H1 (cell line): Measurements from ENCODE around the gene RAPGEF1. TPM values are rescaled to one million over a fixed set of nuclear protein-coding genes. Genes with fewer than 3 reads are reported as not detected.

Experiments
- GABPA ChIP-seq: IDR thresholded peaks from 2 replicates; pipeline ENCODE4 v1.6.1; 2011; ENCODE audit warnings: mild to moderate bottlenecking, low read length, moderate library complexity, borderline replicate concordance; ENCODE audit not compliant: insufficient read depth
- MAFK ChIP-seq: IDR thresholded peaks from 2 replicates; pipeline ENCODE4 v1.6.1; 2012; ENCODE audit warnings: low read depth, mild to moderate bottlenecking, improper control_type of control experiment, low read length
- SIN3A ChIP-seq, 2 experiments: IDR thresholded peaks in 1 of 2; conservative IDR thresholded peaks in 1 of 2; 2 replicates each; pipeline ENCODE4 v1.6.1; 2011 to 2012; ENCODE audit warnings: low read length in 2 of 2, improper control_type of control experiment in 1 of 2, low read depth in 1 of 2, mild to moderate bottlenecking in 1 of 2
- TAF7 ChIP-seq: optimal IDR thresholded peaks from 2 replicates; pipeline ENCODE3; 2011; ENCODE audit warnings: low read depth, mild to moderate bottlenecking, inconsistent platforms, low read length, moderate library complexity, borderline replicate concordance
- polyA plus RNA-seq, 7 experiments: library from polyadenylated mRNA; depleted of rRNA in 3 of 7; stranded (reverse) in 5 of 7; unstranded in 2 of 7; fragments of >200 nt in 5 of 7; fragments of 200-250 nt in 2 of 7; gene quantifications; 1 replicate in 5 of 7; 2 replicates in 1 of 7; 4 replicates in 1 of 7; pipeline versions ENCODE4 v1.2.1 to v1.2.3, GENCODE V29; 2011 to 2013; ENCODE audit warnings: missing spikeins in 2 of 7, mixed read lengths in 2 of 7
- total RNA-seq: library from RNA; stranded (reverse); fragmentation: NEBNext Ultra II Directional; extraction: Animal tissue kit (Norgen Biotek cat#: 25700); gene quantifications from 2 replicates; pipeline ENCODE4 v1.2.1, GENCODE V29; 2021

RAPGEF1 gene
- total and polyA plus RNA-seq, 2 of the 8 experiments (the other 6 are each of a cell fraction or from before 2014, with no cell fraction given): 29.7 to 78.9 TPM

- TF ChIP-seq MAFK (no peak), TAF7 (peak; percentile 17), SIN3A (conservative IDR thresholded peaks at IDR 0.05 in 1 of 2, IDR thresholded peaks at IDR 0.05 in 1 of 2; ENCODE audit: low read depth in 1 of 2, low read length in 2 of 2) (0 out of 4 replicates have a peak, but pooled peaks of 1 of the 2 experiments have one; percentile 17), GABPA (peak; percentile 66)
Observed at GRCh38 chr9:131545003-131545785, 194.7 kb downstream of the RAPGEF1 start, which contains the start of gene PRRT1B (continued).
